A673 (cell line): Measurements from ENCODE around the gene YJEFN3. TPM values are rescaled to one million over a fixed set of nuclear protein-coding genes. Genes with fewer than 3 reads are reported as not detected.

Experiments used
- BruUV-seq: library from RNA; stranded (reverse); fragments of 400-500 nt; replicated peaks from 2 replicates; lab custom pipeline; 2021; lab: Mats Ljungman, UMichigan
- CTCF ChIA-PET: fragments of 300-600 bp; sonication (Branson Sonifier 250); formaldehyde crosslinking; loops from one replicate; lab custom pipeline; 2022; ENCODE audit warnings: antibody characterized with exemption; lab: Charles Lee
- POLR2A ChIA-PET: fragments of 300-600 bp; sonication (Branson Sonifier 250); formaldehyde crosslinking; loops from one replicate; lab custom pipeline; 2022; ENCODE audit warnings: antibody characterized with exemption; ENCODE audit not compliant: low non-redundant PET; lab: Charles Lee
- DNase-seq: peaks from one replicate; pipeline ENCODE4 v3.0.0-alpha.2; 2015; ENCODE audit warnings: low spot score
- H3K27ac ChIP-seq: fragments of 200-600 bp; sonication (generic); 2 replicates; pipeline ENCODE4 v1.5.1; 2016; ENCODE audit warnings: mixed run types, low read depth, mild to moderate bottlenecking, mixed read lengths, antibody characterized with exemption, low read length; ENCODE audit not compliant: poor library complexity, severe bottlenecking
- H3K27me3 ChIP-seq: fragments of 200-600 bp; sonication (generic); replicated peaks from 2 replicates; pipeline ENCODE4 v1.6.1; 2017; ENCODE audit warnings: mixed run types, low read depth, mild to moderate bottlenecking, mixed read lengths, antibody characterized with exemption, low read length; ENCODE audit not compliant: insufficient read depth, poor library complexity
- H3K36me3 ChIP-seq: fragments of 200-600 bp; sonication (generic); 2 replicates; pipeline ENCODE4 v1.6.1; 2016; ENCODE audit warnings: mixed run types, mild to moderate bottlenecking, mixed read lengths, antibody characterized with exemption, low read length; ENCODE audit not compliant: insufficient read depth, poor library complexity, severe bottlenecking
- H3K4me1 ChIP-seq: fragments of 200-600 bp; sonication (generic); 2 replicates; pipeline ENCODE4 v1.6.1; 2017; ENCODE audit warnings: mixed run types, mild to moderate bottlenecking, mixed read lengths, antibody characterized with exemption, low read length; ENCODE audit not compliant: insufficient read depth, poor library complexity, severe bottlenecking
- H3K4me3 ChIP-seq: fragments of 200-600 bp; sonication (generic); 2 replicates; pipeline ENCODE4 v1.5.1; 2016; ENCODE audit warnings: low read depth, mixed run types, mild to moderate bottlenecking, mixed read lengths, low read length; ENCODE audit not compliant: poor library complexity, severe bottlenecking
- H3K9me3 ChIP-seq: fragments of 200-600 bp; sonication (generic); 2 replicates; pipeline ENCODE4 v1.6.1; 2016; ENCODE audit warnings: mixed run types, low read depth, mild to moderate bottlenecking, mixed read lengths, antibody characterized with exemption, low read length; ENCODE audit not compliant: poor library complexity, severe bottlenecking
- CTCF ChIP-seq: fragments of 300-800, 200-600 bp; sonication (generic); conservative IDR thresholded peaks from 2 replicates; pipeline ENCODE4 v1.5.1; 2017; ENCODE audit warnings: low read depth, mild to moderate bottlenecking, antibody characterized with exemption, low read length, moderate library complexity, mixed read lengths
- EZH2 ChIP-seq: fragments of 200-600 bp; sonication (generic); IDR thresholded peaks from 2 replicates; pipeline ENCODE4 v1.6.1; 2017; ENCODE audit warnings: borderline replicate concordance, low read depth, mild to moderate bottlenecking, mixed read lengths, antibody characterized with exemption, low read length; ENCODE audit not compliant: poor library complexity, severe bottlenecking
- intact Hi-C: fragments of 100-400 bp; cut with micrococcal nuclease; formaldehyde crosslinking; loops from one replicate; pipeline ENCODE4 v1.10.0; 2022; ENCODE audit not compliant: unreplicated experiment
- total RNA-seq: library from RNA; stranded (reverse); gene quantifications from 2 replicates; pipeline ENCODE4 v1.2.3, GENCODE V29; 2021

The YJEFN3 gene
- total RNA-seq, 1 experiment from 2014 or later, result 8.6 TPM

- no peaks in the 10 kb centered on the region for H3K27me3 ChIP-seq
- no peaks in the 10 kb centered on the region for H3K4me1 ChIP-seq
- no peak overlapping the region for H3K27ac ChIP-seq
- intact Hi-C loops, result no loop called here
- H3K36me3 ChIP-seq, result peaks cover 88% of the 10 kb centered on the region
- POLR2A ChIA-PET, result no interaction called here
- BruUV-seq, result no TSS peak
- no peaks in the 10 kb centered on the region for H3K9me3 ChIP-seq
- DNase-seq, result no peak
- no peak overlapping the region for H3K4me3 ChIP-seq
- CTCF ChIA-PET, result interaction anchor here (0.5 kb wide), 1 partner anchor 628 kb away, joined by 5 read pairs; no protein-coding TSS in a partner anchor
- TF ChIP-seq CTCF (no peak), EZH2 (no peak)
Observed at GRCh38 chr19:19501798-19502197, 26.9 kb upstream of the YJEFN3 start.

- CTCF ChIA-PET, result interaction anchor here (0.5 kb wide), 1 partner anchor 629 kb away, joined by 5 read pairs; no protein-coding TSS in a partner anchor
- intact Hi-C loops, result no loop called here
- POLR2A ChIA-PET, result no interaction called here
- H3K4me3 ChIP-seq, result no peak overlapping the region
- H3K9me3 ChIP-seq, result no peaks in the 10 kb centered on the region
- no peaks in the 10 kb centered on the region for H3K4me1 ChIP-seq
- H3K27ac ChIP-seq, result no peak overlapping the region
- TF ChIP-seq CTCF (no peak), EZH2 (no peak)
- H3K27me3 ChIP-seq, result no peaks in the 10 kb centered on the region
- DNase-seq, result no peak
- peaks cover 90% of the 10 kb centered on the region for H3K36me3 ChIP-seq
- no TSS peak for BruUV-seq
Observed at GRCh38 chr19:19502281-19502680, 26.4 kb upstream of the YJEFN3 start.

GRCh38 chr19:19502808-19503602 lies 25.7 kb upstream of the YJEFN3 start:
- TF ChIP-seq CTCF (no peak), EZH2 (no peak)
- POLR2A ChIA-PET, result no interaction called here
- CTCF ChIA-PET, result no interaction called here
- H3K9me3 ChIP-seq, result no peaks in the 10 kb centered on the region
- no peak for DNase-seq
- no peaks in the 10 kb centered on the region for H3K4me1 ChIP-seq
- BruUV-seq, result no TSS peak
- peaks cover 90% of the 10 kb centered on the region for H3K36me3 ChIP-seq
- no peak overlapping the region for H3K27ac ChIP-seq
- intact Hi-C loops, result no loop called here
- H3K27me3 ChIP-seq, result no peaks in the 10 kb centered on the region
- no peak overlapping the region for H3K4me3 ChIP-seq
